Omental fat pad (tissue), 4 donors: ENCODE results near the gene FLRT2. TPM values are rescaled to one million over a fixed set of nuclear protein-coding genes. Genes with fewer than 3 reads are reported as not detected.

ENCODE experiments used
- ATAC-seq: fragments of 150-250 bp; one replicate; pipeline ENCODE4 v1.9.1; 2016; ENCODE audit warnings: mild to moderate bottlenecking, moderate library complexity; ENCODE audit not compliant: low FRiP score
- DNase-seq: peaks from one replicate; pipeline ENCODE4 v3.0.0-alpha.2; 2019; ENCODE audit warnings: low spot score
- CTCF ChIP-seq, 3 donors: fragments of 450-650 bp; IDR thresholded peaks; one replicate each; pipeline ENCODE4 v1.5.1; 2016 to 2017; ENCODE audit warnings: antibody characterized with exemption in 3 of 3, mild to moderate bottlenecking in 3 of 3, moderate library complexity in 2 of 3
- total RNA-seq, 4 donors: library from RNA; depleted of rRNA; stranded (reverse); fragments of >200 nt; gene quantifications; one replicate each; pipeline ENCODE4 v1.1.0, GENCODE V29; 2016

FLRT2 gene
- total RNA-seq, 4 donors from 2014 or later: 15.9 to 71.4 (median 23.8) TPM

- TF ChIP-seq CTCF (IDR thresholded peaks at IDR 0.05): no peak
- DNase-seq (no peak), ATAC-seq (no peak)
Observed at GRCh38 chr14:85587151-85587711, 57.3 kb downstream of the FLRT2 start.

- TF ChIP-seq CTCF (IDR thresholded peaks at IDR 0.05): no peak
- ATAC-seq: no peak
- DNase-seq: no peak
Observed at GRCh38 chr14:85590784-85591183, 60.8 kb downstream of the FLRT2 start.

- no peak for TF ChIP-seq CTCF (IDR thresholded peaks at IDR 0.05)
- no peak for ATAC-seq
- DNase-seq: no peak
Observed at GRCh38 chr14:85594217-85594616, 64.3 kb downstream of the FLRT2 start.

- TF ChIP-seq CTCF (IDR thresholded peaks at IDR 0.05): no peak
- no peak for ATAC-seq
Observed at GRCh38 chr14:85595981-85596380, 66.0 kb downstream of the FLRT2 start.

GRCh38 chr14:85596562-85596961 is 66.6 kb downstream of the FLRT2 start:
- TF ChIP-seq CTCF (IDR thresholded peaks at IDR 0.05): no peak
- ATAC-seq: no peak
- no peak for DNase-seq

More at GRCh38 chr14:85595981-85596380, 66.0 kb downstream of the FLRT2 start:
- no peak for DNase-seq

GRCh38 chr14:85597701-85598100 is 67.8 kb downstream of the FLRT2 start:
- TF ChIP-seq CTCF (IDR thresholded peaks at IDR 0.05): no peak
- no peak for ATAC-seq
- no peak for DNase-seq

GRCh38 chr14:85599939-85600338 is 70.0 kb downstream of the FLRT2 start:
- no peak for DNase-seq
- no peak for TF ChIP-seq CTCF (IDR thresholded peaks at IDR 0.05)
- no peak for ATAC-seq
